Measurements from ENCODE around the gene EYA3.

EYA3 gene

DNA sequence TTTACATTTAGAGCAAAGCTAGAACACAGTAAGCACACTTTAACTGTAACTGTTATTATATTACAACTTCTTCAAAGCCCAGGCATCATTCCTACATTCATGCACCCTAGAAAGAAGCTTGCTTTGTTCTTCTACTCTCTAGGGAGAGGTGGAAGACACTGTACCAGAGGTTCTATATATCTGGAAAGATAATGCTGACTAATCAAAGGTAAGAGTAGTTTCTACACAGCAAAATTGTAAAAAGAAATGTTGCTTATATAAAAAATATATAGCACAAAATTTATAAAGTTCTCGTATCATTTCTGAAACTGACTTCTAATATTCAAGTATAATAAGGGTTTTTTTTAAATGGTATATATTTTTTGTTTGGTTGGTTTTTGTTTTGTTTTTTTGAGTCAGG lies 44.0 kb downstream of the EYA3 start:
- no peak overlapping the region for H3K4me3 ChIP-seq (ENCODE audit: low read depth, low read length)
- CTCF ChIA-PET, result interaction anchor here (0.8 kb wide), 1 partner anchor 42 kb away, joined by 3 read pairs; no protein-coding TSS in a partner anchor
- no peak for DNase-seq (ENCODE audit: low read depth, low spot score)
- POLR2A ChIA-PET, result no interaction called here
- TF ChIP-seq, protein P1, sequence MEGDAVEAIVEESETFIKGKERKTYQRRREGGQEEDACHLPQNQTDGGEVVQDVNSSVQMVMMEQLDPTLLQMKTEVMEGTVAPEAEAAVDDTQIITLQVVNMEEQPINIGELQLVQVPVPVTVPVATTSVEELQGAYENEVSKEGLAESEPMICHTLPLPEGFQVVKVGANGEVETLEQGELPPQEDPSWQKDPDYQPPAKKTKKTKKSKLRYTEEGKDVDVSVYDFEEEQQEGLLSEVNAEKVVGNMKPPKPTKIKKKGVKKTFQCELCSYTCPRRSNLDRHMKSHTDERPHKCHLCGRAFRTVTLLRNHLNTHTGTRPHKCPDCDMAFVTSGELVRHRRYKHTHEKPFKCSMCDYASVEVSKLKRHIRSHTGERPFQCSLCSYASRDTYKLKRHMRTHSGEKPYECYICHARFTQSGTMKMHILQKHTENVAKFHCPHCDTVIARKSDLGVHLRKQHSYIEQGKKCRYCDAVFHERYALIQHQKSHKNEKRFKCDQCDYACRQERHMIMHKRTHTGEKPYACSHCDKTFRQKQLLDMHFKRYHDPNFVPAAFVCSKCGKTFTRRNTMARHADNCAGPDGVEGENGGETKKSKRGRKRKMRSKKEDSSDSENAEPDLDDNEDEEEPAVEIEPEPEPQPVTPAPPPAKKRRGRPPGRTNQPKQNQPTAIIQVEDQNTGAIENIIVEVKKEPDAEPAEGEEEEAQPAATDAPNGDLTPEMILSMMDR (IDR thresholded peaks at IDR 0.05; ENCODE audit: insufficient read depth, low read length, missing control alignments), result no peak

- TF ChIP-seq, protein P1 (IDR thresholded peaks at IDR 0.05; ENCODE audit: insufficient read depth, low read length, missing control alignments), result no peak
- no peak overlapping the region for H3K4me3 ChIP-seq (ENCODE audit: low read depth, low read length)
- ChIA-PET POLR2A (no interaction called here), CTCF (no interaction called here)
- DNase-seq (ENCODE audit: low read depth, low spot score), result no peak
Observed at GRCh38 chr1:28039341-28039740, 49.1 kb downstream of the EYA3 start.

GRCh38 chr1:28037946-28038345 lies 50.5 kb downstream of the EYA3 start:
- TF ChIP-seq, protein P1 (IDR thresholded peaks at IDR 0.05; ENCODE audit: insufficient read depth, low read length, missing control alignments), result no peak
- H3K4me3 ChIP-seq (ENCODE audit: low read depth, low read length), result no peak overlapping the region
- no peak for DNase-seq (ENCODE audit: low read depth, low spot score)
- ChIA-PET POLR2A (no interaction called here), CTCF (interaction anchor here (1.0 kb wide), 1 partner anchor 13 kb away, joined by 3 read pairs; no protein-coding TSS in a partner anchor)

DNA sequence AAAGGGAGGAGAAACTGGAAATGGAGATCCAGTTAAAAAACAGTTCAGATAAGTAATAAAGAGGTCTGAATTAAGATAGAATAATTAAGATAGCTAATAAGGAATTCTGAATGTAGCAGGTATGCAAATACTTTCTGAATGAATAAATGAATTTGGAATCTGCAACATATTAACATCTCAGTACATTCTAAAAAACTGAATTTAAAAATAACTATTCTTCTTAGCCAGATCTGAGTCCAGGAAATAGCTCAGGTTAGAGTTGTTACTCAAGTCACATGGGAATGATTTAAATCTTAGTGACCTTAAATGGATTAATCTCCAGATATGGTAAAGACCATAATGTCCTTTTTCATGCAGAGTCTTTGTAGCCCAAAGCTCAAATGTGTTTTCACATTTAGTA lies 51.2 kb downstream of the EYA3 start:
- DNase-seq (ENCODE audit: low read depth, low spot score), result no peak
- TF ChIP-seq, protein P1 (IDR thresholded peaks at IDR 0.05; ENCODE audit: insufficient read depth, low read length, missing control alignments), result no peak
- CTCF ChIA-PET, result interaction anchor here (1.0 kb wide), 1 partner anchor 14 kb away, joined by 3 read pairs; no protein-coding TSS in a partner anchor
- H3K4me3 ChIP-seq (ENCODE audit: low read depth, low read length), result no peak overlapping the region
- POLR2A ChIA-PET, result no interaction called here

DNA sequence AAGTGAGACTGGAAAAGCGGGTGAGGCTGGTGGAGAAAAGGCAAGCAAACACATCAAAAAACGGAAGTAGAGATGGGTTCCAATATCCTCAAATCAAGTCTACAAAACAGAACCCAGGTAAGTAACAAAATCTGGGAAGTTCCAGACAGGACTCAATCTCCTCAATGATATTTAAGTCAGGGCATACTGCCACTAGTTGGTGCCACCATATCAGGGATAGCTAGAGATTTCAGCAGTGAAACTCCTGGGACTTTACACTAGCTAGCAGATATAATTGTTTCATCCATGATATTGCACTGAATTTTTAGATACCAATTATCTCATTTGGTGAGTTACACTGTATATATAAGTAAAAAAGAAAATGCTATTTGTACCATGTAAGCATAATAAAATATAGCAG lies 52.0 kb downstream of the EYA3 start:
- CTCF ChIA-PET, result no interaction called here
- no peak overlapping the region for H3K4me3 ChIP-seq (ENCODE audit: low read depth, low read length)
- no peak for DNase-seq (ENCODE audit: low read depth, low spot score)
- POLR2A ChIA-PET, result no interaction called here
- TF ChIP-seq, protein P1 (IDR thresholded peaks at IDR 0.05; ENCODE audit: insufficient read depth, low read length, missing control alignments), result no peak

DNA sequence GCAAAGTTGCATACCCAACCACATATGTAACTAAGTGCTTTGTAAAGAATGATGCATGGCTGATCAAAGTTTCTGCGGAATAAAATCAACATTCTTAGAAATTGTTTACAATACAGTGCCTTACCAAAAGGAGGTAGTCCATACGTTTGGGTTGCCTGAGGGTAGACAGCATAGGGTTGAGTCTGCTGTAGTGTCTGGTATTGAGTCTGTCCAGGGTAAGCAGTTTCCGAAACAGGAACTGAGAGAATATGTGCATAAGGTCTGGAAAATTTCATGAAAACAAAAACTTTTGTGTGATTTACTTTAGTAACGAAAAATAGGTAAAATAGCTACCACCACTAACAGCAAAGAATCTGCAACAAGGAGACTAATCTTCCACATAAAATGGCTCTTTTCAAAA lies 53.0 kb downstream of the EYA3 start:
- no peak overlapping the region for H3K4me3 ChIP-seq (ENCODE audit: low read depth, low read length)
- POLR2A ChIA-PET, result no interaction called here
- CTCF ChIA-PET, result interaction anchor here (1.0 kb wide), 1 partner anchor 16 kb away, joined by 3 read pairs; no protein-coding TSS in a partner anchor
- DNase-seq (ENCODE audit: low read depth, low spot score), result no peak
- TF ChIP-seq, protein P1 (IDR thresholded peaks at IDR 0.05; ENCODE audit: insufficient read depth, low read length, missing control alignments), result no peak

Measured in AG04449 (cell line).